ENCODE measurements around the gene SYNGR3.

DNA sequence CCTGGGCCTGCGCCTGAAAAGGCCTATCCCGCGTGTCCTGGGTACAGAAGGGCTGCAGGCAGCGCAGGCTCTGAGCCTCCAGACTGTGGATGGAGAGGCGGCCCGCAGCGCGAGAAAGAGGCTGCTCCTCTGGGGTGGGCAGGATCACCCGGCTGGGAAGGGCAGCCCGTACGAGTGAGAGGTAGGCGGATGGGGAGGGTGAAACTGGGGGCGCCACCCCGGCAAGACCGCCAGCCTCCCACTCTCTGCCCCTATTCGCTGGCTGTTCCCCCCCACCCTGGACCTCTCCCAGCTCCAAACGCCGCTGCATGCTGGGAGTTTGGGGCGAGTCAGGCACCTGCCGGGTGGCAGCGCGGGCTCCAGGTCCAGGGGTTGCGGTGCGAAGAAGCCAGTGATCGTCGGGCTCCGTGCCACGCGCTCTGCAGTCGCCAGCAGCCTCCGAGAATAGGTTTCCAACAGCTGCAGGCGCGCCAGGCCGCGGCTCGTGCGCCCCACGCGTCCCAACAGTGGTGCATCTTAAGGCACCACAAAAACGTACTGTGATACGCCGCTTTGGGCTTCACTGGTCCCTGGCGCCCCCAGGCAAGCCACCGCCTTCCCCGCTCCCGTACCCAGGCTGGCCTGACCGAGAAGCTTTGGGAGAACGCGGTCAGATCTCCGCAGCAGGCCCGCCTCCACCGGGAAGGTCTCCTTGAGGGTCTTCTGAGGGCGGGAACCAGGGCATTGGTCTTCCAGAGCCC is 9.6 kb upstream of the SYNGR3 start:
- no peak for TF ChIP-seq CTCF (IDR thresholded peaks at IDR 0.05 in 4 of 5, conservative IDR thresholded peaks at IDR 0.05 in 1 of 5)
- TF ChIP-seq POLR2A (IDR thresholded peaks at IDR 0.05) = no peak
